HFF-Myc (cell line): Measurements from ENCODE around the gene TICAM1.
"Not testable (repeated sequence)": the region's sequence is repeated elsewhere in the genome, so short reads cannot be mapped to it uniquely, and the experiment has no call there.

ENCODE experiments used
- DNase-seq: peaks from one replicate; pipeline ENCODE4 v3.0.0-alpha.2; 2011; ENCODE audit warnings: low read depth; ENCODE audit errors: extremely low read depth
- H3K4me3 ChIP-seq: replicated peaks from 2 replicates; pipeline ENCODE4 v1.5.1; 2011; ENCODE audit warnings: low read depth, mild to moderate bottlenecking, control low read depth, low read length
- TF ChIP-seq, protein P1 (sequence below): IDR thresholded peaks from 2 replicates; pipeline ENCODE4 v1.5.1; 2012; ENCODE audit warnings: mild to moderate bottlenecking, low read depth, low read length, control low read depth; ENCODE audit errors: missing control alignments

TICAM1 gene

DNA sequence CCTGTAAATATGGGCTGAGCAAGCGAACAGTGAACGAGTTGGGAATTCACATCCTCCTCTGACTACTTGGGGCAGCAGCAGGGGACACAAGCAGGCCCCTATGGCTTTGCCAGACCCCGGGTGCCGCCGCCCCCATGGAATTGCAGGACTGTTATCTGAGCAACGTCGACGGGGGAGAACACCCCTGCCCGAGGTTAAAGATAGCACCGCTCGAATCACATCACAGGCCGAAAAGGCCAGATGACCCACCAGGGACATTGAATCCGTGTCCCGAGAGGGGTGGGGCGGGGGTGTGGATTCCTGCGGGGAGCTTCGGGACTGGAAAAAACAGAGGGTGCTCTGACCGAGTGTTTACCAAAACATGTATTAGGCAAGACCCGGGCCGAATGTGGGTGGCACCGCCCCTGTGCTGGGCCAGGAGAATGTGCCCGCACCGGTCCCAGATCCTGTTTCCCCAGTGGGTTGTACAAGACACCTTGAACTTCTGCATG, 30.9 kb downstream of the TICAM1 start:
- TF ChIP-seq, protein P1, sequence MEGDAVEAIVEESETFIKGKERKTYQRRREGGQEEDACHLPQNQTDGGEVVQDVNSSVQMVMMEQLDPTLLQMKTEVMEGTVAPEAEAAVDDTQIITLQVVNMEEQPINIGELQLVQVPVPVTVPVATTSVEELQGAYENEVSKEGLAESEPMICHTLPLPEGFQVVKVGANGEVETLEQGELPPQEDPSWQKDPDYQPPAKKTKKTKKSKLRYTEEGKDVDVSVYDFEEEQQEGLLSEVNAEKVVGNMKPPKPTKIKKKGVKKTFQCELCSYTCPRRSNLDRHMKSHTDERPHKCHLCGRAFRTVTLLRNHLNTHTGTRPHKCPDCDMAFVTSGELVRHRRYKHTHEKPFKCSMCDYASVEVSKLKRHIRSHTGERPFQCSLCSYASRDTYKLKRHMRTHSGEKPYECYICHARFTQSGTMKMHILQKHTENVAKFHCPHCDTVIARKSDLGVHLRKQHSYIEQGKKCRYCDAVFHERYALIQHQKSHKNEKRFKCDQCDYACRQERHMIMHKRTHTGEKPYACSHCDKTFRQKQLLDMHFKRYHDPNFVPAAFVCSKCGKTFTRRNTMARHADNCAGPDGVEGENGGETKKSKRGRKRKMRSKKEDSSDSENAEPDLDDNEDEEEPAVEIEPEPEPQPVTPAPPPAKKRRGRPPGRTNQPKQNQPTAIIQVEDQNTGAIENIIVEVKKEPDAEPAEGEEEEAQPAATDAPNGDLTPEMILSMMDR: no peak
- no peak overlapping the region for H3K4me3 ChIP-seq
- no peak for DNase-seq

DNA sequence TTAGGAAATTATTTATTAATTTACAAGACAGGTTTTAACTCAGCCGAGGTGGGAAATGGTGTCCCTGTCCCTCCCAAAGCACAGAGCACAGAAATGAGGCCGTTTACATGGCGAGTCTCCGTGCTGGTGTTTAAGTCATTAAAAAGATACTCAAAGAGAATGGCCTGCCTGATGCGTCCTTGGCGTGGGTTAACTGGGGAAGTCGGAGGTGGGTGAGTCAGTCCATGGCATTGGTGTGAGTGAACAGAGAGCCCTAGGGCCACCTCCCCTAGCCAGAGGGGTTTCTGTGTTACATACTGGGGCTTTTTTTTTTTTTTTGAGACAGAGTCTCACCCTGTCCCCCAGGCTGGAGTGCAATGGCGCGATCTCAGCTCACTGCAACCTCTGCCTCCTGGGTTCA, 36.1 kb downstream of the TICAM1 start:
- TF ChIP-seq, protein P1: no peak
- DNase-seq: no peak
- H3K4me3 ChIP-seq: peak overlapping the region; percentile 78

DNA sequence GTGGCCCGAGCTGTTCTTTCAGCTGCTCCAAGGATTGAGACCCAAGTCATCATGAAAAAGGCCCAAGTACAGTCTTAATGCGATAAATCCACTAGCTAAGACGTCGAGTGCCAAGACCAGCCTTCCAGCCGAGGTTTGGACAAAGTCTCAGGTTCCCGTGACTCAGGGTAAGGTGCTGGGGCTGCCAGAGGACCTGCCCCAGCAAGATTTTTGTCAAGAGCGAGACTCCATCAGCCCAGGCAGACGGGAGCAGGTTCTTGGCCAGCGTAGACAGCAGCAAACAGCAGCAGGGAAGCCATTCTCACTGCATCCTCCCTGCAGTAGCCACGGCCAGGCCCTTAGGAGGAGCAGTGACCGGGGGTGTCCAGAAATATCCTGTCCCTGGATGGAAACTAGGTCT, 36.5 kb downstream of the TICAM1 start:
- DNase-seq: no peak
- H3K4me3 ChIP-seq: peak overlapping the region; percentile 78
- TF ChIP-seq, protein P1: no peak

DNA sequence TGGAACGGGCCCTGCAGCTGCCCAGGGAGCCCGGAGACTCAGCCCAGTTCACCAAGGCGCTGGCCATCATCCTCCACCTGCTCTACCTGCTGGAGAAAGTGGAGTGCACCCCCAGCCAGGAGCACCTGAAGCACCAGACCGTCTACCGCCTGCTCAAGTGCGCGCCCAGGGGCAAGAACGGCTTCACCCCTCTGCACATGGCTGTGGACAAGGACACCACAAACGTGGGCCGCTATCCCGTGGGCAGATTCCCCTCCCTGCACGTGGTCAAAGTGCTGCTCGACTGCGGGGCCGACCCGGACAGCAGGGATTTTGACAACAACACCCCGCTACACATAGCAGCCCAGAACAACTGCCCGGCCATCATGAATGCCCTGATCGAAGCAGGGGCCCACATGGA, 38.2 kb downstream of the TICAM1 start:
- peak overlapping the region; percentile 78 for H3K4me3 ChIP-seq
- DNase-seq: not testable (repeated sequence)

DNA sequence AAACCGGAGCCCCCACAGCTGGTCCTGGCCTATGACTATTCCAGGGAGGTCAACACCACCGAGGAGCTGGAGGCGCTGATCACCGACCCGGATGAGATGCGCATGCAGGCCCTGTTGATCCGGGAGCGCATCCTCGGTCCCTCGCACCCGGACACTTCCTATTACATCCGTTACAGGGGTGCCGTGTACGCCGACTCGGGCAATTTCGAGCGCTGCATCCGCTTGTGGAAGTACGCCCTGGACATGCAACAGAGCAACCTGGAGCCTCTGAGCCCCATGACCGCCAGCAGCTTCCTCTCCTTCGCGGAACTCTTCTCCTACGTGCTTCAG, 38.7 kb downstream of the TICAM1 start:
- not testable (repeated sequence) for DNase-seq
- H3K4me3 ChIP-seq: peak overlapping the region; percentile 78

DNA sequence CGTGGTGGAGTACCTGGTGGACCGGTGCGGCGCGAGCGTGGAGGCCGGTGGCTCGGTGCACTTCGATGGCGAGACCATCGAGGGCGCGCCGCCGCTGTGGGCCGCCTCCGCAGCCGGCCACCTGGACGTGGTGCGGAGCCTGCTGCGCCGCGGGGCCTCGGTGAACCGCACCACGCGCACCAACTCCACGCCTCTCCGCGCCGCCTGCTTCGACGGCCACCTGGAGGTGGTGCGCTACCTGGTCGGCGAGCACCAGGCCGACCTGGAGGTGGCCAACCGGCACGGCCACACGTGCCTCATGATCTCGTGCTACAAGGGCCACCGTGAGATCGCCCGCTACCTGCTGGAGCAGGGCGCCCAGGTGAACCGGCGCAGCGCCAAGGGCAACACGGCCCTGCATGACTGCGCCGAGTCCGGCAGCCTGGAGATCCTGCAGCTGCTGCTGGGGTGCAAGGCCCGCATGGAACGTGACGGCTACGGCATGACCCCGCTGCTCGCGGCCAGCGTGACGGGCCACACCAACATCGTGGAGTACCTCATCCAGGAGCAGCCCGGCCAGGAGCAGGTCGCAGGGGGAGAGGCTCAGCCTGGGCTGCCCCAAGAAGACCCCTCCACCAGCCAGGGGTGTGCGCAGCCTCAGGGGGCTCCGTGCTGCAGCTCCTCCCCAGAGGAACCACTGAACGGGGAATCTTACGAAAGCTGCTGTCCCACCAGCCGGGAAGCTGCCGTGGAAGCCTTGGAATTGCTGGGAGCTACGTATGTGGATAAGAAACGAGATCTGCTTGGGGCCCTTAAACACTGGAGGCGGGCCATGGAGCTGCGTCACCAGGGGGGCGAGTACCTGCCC, 39.3 kb downstream of the TICAM1 start:
- peak overlapping the region; percentile 78 for H3K4me3 ChIP-seq
- DNase-seq: not testable (repeated sequence)

DNA sequence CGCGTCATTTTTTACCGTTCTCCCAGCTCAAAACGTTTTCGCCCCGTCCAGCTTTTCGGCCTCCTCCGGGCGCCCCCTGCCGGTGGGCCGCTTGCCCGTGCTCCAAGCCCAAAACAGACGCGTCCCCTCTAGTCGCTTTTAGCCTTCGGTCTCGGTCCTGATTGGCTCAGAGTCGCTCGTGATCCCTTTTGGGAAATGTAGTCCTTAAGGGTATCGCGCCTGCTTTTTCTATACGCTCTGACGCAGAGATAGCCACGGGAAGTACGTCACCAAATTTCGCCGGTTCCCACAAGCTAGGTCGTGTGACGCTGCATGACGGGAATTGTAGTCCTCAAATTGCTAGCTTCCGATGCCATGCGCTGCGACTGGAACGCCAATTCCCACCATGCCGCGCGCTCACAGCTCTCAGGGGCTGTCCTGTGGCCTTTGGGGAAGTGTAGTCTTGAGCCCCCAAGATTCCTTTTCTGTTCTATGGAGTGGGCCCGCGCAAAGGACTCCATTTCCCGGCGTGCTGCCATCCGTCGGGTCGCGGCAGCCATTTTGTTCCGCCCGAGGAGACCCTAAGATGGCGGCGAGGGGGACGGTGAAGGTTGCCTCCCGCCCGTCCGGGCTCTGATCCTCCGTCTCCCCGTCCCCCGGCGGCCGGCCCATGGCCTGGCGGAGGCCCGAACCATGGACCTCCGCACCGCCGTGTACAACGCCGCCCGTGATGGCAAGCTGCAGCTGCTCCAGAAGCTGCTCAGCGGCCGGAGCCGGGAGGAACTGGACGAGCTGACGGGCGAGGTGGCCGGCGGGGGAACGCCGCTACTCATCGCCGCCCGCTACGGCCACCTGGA, 40.1 kb downstream of the TICAM1 start, which contains the start of gene FEM1A:
Gene FEM1A, plus strand, starts transcription at position 552 of the 836 bp plus-strand sequence. Its CDS starts 121 bp downstream, at position 673.
- TF ChIP-seq, protein P1: peak; percentile 100
- DNase-seq: peak; percentile 100
- peak within 1 kb of the TSS; percentile 78 for H3K4me3 ChIP-seq

DNA sequence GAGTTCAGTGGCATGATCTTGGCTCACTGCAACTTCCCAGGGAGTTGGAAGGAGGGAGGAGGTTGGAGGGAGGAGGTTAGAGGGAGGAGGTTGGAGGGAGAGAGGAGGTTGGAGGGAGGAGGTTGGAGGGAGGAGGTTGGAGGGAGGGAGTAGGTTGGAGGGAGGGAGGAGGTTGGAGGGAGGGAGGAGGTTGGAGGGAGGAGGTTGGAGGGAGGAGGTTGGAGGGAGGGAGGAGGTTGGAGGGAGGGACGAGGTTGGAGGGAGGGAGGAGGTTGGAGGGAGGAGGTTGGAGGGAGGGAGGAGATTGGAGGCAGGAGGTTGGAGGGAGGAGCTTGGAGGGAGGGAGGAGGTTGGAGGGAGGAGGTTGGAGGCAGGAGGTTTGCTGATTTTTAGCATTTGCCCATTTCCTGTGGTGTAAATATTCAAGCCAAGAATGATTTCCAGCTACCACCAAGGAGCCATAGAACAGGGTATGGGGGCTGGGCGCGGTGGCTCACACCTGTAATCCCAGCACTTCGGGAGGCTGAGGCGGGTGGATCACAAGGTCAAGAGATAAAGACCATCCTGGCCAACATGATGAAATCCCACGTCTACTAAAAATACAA, 45.0 kb downstream of the TICAM1 start:
- not testable (repeated sequence) for H3K4me3 ChIP-seq, DNase-seq
